ENCODE data around the gene CYB561D2. TPM values are rescaled to one million over a fixed set of nuclear protein-coding genes. Genes with fewer than 3 reads are reported as not detected.

CYB561D2 gene
- total and polyA plus RNA-seq, 2 of the 13 experiments (the other 11 are each of a cell fraction or from before 2014, with no cell fraction given) = 11.1 to 17.2 TPM

- TF ChIP-seq DBP (CRISPR knock-in tag; IDR thresholded peaks at IDR 0.05; ENCODE audit: not compliant biosample characterization) (peak; percentile 64), ZNF512 (CRISPR knock-in tag; IDR thresholded peaks at IDR 0.05) (no peak), FOXA1 (IDR thresholded peaks at IDR 0.05) (no peak), FOXA1 (CRISPR knock-in tag; IDR thresholded peaks at IDR 0.05) (no peak), ZNF780A (CRISPR knock-in tag; IDR thresholded peaks at IDR 0.05) (no peak), HOXD1 (CRISPR knock-in tag; IDR thresholded peaks at IDR 0.05) (no peak; the same call in 1 of the 2 replicates), CENPX (CRISPR knock-in tag; IDR thresholded peaks at IDR 0.05) (no peak), SNAPC4 (CRISPR knock-in tag; IDR thresholded peaks at IDR 0.05) (no peak), ZNF678 (CRISPR knock-in tag; IDR thresholded peaks at IDR 0.05) (peak; percentile 77; the same call in 1 of the 2 replicates), ZNF333 (CRISPR knock-in tag; IDR thresholded peaks at IDR 0.05; ENCODE audit: borderline replicate concordance) (0 out of 2 replicates have a peak, but pooled peaks have one; percentile 13), ZNF816 (CRISPR knock-in tag; IDR thresholded peaks at IDR 0.05; ENCODE audit: borderline replicate concordance) (no peak), ATF7 (IDR thresholded peaks at IDR 0.05) (no peak), ATF7 (CRISPR knock-in tag; IDR thresholded peaks at IDR 0.05) (0 out of 2 replicates have a peak, but pooled peaks have one; percentile 42), SOX5 (CRISPR knock-in tag; IDR thresholded peaks at IDR 0.05; ENCODE audit: borderline replicate concordance) (no peak; the same call in 1 of the 2 replicates), PCBP1 (IDR thresholded peaks at IDR 0.05; ENCODE audit: borderline replicate concordance, low read depth, low read length) (peak; percentile 22; the same call in 1 of the 2 replicates), HOXA7 (CRISPR knock-in tag; IDR thresholded peaks at IDR 0.05) (no peak), MIER3 (CRISPR knock-in tag; IDR thresholded peaks at IDR 0.05; ENCODE audit: borderline replicate concordance) (peak; percentile 84; the same call in 1 of the 2 replicates), CBX2 (IDR thresholded peaks at IDR 0.05; ENCODE audit: low read depth, low read length) (no peak), CBX2 (CRISPR knock-in tag; IDR thresholded peaks at IDR 0.05; ENCODE audit: low read depth) (no peak), THAP8 (CRISPR knock-in tag; IDR thresholded peaks at IDR 0.05; ENCODE audit: borderline replicate concordance) (no peak; the same call in 1 of the 2 replicates)
- TF ChIP-seq, protein P1, sequence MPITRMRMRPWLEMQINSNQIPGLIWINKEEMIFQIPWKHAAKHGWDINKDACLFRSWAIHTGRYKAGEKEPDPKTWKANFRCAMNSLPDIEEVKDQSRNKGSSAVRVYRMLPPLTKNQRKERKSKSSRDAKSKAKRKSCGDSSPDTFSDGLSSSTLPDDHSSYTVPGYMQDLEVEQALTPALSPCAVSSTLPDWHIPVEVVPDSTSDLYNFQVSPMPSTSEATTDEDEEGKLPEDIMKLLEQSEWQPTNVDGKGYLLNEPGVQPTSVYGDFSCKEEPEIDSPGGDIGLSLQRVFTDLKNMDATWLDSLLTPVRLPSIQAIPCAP (CRISPR knock-in tag; IDR thresholded peaks at IDR 0.05; ENCODE audit: low read depth) = no peak
Measured at GRCh38 chr3:50358911-50359759, 8.5 kb downstream of the CYB561D2 start, which contains the start of gene TMEM115 (continued).
